GM19035 (cell line): Measurements from ENCODE around the gene MAP1LC3C.
"Not testable (repeated sequence)": the region's sequence is repeated elsewhere in the genome, so short reads cannot be mapped to it uniquely, and the experiment has no call there.

Source experiments
- ATAC-seq: cut with Tn5 transposase; IDR thresholded peaks from one replicate; pipeline ENCODE4 v1.9.1; 2021; ENCODE audit not compliant: unreplicated experiment

Gene MAP1LC3C

DNA sequence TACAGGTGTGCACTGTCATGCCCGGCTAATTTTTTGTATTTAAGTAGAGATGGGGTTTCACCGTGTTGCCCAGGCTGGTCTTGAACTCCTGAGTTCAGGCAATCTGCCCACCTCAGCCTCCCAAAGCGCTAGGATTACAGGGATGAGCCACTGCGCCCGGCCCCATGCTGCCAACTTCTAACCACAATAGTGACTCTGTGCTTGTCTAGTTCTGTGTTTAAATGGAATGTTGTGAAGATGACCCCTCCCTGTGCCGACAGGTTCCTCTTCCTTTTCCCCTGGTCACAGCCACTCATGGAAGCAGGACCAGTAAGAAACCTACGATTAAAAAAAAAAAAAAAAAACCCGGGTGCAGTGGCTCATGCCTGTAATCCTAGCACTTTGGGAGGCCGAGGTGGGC is 4.7 kb downstream of the MAP1LC3C start:
- no peak for ATAC-seq

DNA sequence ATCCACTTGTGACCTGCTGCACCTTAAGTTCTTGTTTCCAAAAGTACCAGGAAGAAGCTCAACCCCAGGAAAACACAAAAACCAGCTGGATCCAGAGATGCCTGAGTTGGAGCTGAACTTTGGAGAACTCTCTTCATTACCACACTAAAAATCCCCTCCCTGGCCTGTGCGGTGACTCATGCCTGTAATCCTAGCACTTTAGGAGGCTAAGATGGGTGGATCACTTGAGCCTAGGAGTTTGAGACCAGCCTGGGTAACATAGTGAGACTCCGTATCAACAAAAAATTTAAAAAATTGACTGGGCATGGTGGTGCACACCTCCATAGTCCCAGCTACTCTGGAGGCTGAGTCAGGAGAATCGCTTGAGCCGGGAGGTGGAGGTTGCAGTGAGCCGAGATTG is 6.2 kb downstream of the MAP1LC3C start:
- ATAC-seq: no peak

DNA sequence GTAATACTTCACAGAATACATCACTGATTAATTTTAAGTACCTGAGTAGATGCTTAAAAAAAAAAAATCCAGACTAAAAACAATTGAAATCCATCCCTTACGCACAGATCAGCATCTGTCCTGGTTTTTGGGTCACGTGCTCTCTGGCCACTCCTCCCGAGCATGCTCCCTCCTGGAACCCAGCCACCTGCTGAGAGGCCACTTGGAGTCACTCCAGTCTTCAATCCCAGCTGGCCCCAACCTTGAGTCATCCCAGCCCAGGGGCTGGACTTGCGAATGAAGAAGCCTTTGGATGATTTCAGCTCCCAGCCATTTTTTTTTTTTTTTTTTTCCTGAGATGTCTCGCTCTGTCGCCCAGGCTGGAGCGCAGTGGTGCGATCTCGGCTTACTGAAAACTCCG is 8.9 kb downstream of the MAP1LC3C start:
- no peak for ATAC-seq

DNA sequence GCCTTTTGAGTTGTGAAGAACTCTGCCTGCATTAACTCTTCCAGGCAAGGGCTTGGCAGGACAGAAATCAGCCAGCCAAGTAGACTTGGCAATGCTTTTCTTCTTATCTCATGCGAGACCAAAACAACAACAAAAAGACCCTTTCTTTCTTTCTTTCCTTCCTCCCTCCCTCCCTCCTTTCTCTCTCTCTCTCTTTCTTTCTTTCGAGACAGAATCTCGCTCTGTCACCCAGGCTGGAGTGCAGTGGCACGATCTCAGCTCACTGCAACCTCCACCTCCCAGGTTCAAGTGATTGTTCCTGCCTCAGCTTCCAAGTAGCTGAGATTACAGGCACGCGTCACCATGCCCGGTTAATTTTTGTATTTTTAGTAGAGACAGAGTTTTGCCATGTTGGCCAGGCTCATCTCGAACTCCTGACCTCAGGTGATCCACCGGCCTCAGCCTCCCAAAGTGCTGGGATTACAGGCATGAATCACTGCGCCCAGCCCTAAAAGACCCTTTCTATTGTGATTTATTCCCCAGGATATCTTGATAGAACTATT is 10.4 kb downstream of the MAP1LC3C start:
- not testable (repeated sequence) for ATAC-seq

DNA sequence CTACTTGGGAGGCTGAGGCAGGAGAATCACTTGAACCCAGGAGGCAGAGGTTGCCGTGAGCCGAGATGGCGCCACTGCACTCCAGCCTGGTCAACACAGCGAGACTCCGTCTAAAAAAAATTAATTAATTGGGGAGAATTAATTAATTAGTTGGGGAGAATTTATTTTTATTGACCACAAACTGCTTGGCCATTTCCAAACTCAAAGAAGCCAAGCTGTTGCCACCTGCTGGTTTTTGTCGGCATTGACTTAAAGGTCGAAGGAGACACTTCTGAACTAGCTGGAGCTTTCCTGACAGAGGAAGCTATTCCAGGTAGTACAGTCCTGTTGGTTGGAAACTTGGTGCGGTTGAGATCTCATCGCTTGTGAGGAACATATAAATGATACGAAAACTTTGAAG is 13.1 kb downstream of the MAP1LC3C start:
- ATAC-seq: peak; percentile 71

DNA sequence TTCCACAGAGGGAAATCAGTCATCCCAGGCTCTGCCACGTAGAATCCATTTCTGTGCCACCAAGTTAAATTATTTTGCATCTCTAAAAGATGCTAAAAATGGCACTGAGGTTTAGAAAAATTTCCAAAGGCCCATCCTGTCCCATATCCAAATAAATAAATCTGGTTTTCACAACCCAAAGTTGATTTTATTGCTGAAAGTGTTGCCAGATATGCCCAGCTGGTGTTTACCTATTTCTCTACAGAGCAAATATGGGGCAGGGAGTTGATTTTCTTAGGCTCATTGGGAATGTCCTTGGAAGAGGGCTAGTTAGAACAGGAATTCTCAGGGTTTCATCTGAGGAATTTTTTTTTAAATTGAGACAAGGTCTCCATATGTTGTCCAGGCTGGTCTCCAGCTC is 19.0 kb downstream of the MAP1LC3C start:
- no peak for ATAC-seq

DNA sequence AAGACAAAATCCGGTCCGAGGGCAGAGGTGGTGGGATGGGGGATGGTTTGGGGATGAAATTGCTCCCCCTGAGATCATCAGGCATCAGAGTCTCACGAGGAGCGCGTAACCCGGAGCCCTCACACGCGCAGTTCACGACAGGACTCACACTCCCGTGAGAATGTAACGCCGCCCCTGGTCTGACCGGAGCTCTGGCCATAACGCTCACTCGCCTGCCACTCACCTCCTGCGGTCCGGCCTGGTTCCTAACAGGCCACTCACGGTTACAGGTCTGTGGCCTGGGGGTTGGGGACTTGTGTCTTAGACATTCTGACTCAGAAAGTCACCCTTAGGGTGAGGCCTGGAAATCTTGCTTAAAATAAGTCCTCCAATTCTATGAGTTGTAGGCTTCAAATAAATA is 19.8 kb downstream of the MAP1LC3C start:
- no peak for ATAC-seq

DNA sequence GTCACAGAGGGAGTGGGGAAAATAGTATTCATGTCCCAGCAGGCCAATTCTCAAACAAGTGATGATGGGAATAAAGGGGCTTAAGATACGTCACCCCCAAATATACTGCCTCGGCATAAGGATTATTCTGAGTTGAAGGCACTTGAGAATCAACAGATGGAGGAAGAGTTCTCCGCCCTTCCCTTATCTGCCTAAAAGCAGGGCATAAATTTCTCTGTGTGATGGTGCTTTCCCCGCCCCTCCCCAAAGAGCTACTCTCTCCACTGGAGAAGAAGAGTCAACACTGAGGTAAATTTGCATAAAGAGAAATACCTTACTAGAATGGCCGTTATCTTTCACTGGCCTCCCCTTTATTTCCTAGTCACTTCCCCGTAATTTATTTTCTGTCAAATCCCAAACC is 22.7 kb downstream of the MAP1LC3C start:
- no peak for ATAC-seq

DNA sequence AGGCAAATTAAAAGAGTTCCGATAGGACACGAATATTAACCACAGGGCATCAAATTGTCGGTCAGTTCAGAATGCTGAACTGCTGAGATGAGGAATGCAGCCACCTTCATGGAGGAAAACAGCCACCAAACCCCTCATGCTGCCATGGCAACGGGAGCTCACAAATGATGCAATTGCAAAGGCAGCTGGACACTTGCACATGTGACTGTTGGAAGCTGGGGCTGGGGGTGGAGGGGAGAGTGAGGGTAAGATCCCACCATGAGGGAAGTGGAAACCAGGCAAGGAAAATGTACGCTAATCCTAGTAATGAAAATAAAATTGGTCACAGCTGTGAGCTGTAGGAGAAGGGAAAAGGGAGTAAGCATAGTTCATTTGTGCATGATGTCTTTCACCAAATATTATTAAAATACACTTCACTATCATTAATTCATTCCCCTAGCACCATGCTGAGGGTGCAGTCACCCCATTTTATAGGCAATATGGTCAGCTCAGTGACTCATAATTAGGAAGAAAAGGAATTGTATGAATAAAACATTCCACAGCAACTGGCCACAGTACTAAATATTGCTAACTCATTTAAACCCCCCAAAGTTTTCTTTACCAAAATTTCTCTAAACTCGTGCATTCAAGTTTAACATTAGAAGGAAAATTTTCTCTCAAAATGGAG is 26.1 kb downstream of the MAP1LC3C start:
- ATAC-seq: no peak

DNA sequence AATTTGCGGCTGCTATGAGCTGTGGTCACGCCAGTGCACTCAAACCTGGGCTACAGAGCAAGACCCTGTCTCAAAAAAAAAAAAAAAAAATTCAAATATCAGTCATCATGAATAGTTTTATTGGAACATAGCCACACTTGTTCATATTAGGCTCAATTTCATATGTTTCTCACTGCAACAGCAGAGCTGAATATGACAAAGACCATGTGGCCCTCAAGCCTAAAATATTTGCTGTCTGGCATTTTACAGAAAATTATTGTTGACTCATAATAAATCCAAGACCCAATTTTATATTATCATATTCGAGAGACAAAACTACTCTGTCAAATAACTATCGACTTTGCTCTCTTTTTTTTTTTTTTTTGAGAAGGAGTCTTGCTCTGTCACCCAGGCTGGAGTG is 30.3 kb downstream of the MAP1LC3C start:
- ATAC-seq: no peak

DNA sequence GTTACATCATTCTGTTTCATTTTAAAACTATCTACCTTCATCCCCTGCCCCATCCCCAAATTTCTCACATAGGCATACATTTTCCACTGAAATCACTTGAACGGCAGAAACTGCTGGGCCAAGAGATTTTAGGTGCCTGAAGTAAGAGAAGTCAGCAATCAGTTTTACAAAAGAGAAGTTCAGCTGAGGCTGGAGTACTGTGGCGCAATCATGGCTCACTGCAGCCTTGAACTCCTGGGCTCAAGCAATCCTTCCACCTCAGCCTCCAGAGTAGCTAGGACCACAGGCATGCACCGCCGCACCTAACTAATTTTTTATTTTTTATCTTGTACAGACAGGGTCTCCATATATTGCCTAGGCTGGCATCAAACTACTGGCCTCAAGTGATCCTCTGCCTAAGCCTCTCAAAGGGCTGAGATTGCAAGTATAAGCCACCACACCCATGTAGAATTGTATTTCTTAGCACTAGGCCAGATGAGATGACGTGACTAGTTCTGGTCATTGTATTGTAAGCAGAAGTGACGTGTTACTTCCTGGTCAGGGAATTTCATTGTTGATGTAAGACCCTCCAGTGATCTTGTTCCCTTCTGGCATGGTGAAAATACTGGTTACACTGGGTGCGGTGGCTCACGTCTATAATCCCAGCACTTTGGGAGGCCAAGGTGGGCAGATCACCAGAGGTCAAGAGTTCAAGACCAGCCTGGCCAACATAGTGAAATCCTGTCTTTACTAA is 34.2 kb downstream of the MAP1LC3C start:
- ATAC-seq: no peak

DNA sequence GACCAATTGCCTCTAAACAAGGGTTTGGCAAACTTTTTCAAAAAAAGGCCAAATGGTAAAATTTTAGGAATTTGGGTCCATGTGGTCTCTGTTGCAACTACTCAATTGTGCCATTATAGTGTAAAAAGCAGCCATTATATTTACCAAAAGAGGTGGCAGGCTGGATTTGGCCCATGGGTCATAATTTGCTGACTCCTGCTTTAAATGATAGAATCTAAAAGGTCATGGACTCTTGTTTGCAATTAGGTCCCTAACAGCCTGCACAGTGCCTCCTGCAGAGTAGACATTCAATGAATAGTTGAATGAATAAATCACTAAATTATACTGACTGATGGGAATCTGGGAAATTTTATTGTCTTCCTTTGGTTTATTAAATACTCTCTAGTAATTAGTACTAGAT is 35.2 kb downstream of the MAP1LC3C start:
- ATAC-seq: no peak

DNA sequence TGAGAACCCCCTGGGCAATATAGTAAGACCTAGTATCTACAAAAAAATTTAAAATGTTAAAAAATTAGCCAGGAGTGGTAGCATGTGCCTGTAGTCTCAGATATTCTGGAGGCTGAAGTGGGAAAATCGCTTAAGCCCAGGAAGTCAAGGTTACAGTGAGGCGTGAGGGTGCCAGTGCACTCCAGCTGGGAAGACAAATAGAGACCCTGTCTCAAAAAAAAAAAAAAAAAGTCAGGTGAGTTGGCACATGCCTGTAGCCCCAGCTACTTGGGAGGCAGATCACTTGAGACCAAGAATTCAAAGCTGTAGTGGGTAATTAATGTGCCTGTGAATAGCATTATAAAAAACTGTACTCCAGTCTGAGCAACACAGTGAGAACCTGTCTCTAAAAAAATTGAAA is 36.7 kb downstream of the MAP1LC3C start:
- ATAC-seq: no peak

DNA sequence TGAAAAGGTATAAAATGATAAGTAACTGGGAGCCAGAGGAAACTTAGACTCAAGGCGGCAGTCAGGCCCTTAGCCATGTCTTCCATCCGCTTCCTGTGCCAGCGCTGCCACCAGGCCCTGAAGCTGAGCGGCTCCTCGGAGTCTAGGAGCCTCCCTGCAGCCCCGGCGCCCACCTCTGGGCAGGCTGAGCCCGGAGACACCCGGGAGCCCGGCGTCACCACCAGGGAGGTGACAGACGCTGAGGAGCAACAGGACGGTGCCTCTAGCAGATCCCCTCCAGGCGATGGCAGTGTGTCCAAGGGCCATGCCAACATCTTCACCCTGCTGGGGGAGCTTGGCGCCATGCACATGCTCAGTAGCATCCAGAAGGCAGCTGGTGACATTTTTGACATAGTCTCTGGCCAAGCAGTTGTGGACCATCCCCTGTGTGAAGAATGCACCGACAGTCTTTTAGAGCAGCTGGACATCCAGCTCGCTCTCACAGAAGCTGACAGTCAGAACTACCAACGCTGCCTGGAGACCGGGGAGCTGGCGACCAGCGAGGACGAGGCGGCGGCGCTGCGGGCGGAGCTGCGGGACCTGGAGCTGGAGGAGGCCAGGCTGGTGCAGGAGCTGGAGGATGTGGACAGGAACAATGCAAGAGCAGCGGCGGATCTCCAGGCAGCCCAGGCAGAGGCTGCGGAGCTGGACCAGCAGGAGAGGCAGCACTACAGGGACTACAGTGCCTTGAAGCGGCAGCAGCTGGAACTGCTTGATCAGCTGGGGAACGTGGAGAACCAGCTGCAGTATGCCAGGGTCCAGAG is 41.0 kb downstream of the MAP1LC3C start, which contains the start of gene BECN2:
Gene BECN2, plus strand, starts transcription at position 76 of the 803 bp plus-strand sequence. Its CDS starts 0 bp downstream, at position 76.
- no peak for ATAC-seq

DNA sequence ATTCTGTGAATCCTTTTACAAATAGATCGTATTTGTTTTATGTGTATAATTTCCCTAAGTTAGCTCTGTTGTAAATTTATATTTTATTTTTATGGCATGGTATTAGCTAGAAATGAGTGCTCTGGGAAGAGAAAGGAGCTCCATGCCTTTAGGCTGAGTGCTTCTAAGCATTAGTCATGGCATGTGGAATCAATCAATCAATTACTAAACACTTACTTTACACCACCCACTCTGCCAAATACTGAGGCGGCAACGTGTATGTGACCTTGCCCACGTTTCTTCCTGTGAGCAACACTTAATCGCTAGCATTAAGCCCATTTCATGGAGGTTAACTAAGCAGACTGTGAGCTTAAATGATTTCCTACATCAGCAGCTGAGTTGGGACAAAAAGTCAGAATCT is 48.5 kb downstream of the MAP1LC3C start:
- no peak for ATAC-seq

DNA sequence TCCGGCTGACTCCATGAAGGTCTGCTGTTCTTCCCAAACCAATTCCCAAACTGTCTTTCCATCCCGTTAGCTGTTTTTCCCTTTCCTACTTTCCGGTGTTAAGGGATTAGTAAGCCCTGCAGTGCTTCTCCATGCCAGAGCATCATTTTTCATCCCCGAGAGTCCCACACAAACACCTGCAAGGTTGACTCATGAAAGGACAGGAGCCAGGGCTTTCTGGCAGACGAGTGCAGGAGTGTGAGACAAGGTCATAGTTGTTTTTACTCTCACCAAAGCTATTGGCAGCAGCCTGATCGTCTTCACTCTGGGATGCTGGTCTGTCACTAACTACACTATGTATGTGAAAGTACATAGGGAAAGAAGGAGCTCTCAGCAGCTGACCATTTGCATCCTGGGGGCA is 51.5 kb downstream of the MAP1LC3C start:
- no peak for ATAC-seq
